ELF-1 (cell line): ENCODE results near the gene MAML2.
"Not testable (repeated sequence)": the region's sequence is repeated elsewhere in the genome, so short reads cannot be mapped to it uniquely, and the experiment has no call there.

ENCODE experiments used
- DNase-seq: peaks from one replicate; pipeline ENCODE4 v3.0.0-alpha.2; 2016; ENCODE audit warnings: low read depth, low spot score

MAML2 gene

DNA sequence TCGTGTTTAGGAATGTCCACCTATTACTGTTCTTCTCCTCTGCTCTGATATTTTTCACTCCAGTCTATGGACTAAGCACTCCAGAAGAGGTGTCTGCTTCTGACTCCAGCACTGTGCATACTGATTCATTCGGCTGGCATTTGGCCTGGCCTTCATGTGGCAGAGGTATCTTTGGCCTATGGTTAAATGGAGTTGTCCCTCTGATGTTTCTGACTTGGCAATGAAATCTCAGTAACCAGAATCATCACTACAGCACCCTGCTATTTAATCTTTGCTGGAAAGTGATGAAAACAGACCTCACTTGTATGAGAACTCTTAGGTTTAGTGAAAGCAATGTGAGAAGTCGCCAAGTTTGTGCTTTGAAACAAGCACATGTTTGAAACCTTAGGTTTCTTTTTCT, 155.2 kb downstream of the MAML2 start:
- no peak for DNase-seq

DNA sequence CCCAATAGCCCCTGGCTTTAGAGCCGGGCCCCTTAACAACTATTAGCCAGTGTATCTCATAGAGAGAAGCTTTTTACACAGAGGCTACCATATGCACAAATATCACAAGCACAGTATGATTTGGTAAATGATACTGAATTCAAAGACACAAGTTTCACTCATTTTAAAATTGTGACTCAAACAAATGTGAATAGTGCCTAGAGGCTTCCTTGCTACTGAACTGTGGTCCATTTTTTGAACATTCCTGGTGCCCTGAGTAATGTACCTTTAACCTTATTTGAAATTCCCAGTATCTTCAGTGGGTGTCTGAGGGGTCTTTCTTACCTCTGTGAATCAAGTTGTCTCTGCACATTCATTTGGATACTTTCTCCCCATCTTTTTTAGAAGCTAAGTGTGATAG, 156.2 kb downstream of the MAML2 start:
- no peak for DNase-seq

DNA sequence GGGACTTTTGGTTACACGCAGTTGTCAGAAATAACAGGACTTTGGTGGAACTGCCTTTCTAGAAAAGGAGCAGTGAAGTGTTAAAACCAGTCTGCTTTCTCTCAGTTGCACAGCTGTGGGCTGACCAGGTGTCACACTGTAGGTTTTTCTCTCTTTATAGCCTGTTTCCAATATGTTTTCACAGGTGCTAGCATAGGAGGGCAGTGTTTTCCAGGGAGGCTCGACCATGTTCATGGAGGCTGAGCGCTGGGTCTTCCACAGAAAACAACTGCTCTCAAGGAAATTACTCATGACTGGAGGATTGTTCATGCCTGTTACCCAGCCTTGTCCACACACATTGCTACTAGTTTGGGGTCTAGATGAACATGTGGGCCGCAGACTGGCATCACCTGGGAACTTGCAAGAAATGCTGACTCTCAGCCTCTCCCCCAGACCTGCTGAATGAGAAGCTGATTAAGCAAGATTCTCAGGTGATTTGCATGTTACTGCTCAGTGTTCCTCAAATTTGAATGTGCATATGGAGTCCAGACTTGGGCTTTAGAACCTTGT, 157.7 kb downstream of the MAML2 start:
- no peak for DNase-seq

GRCh38 chr11:96180937-96181336, 162.1 kb downstream of the MAML2 start:
- DNase-seq, result not testable (repeated sequence)

- DNase-seq, result no peak
Measured at GRCh38 chr11:96180341-96180740, 162.7 kb downstream of the MAML2 start.

- DNase-seq, result no peak
Measured at GRCh38 chr11:96179905-96180304, 163.1 kb downstream of the MAML2 start.

GRCh38 chr11:96178887-96179279, 164.1 kb downstream of the MAML2 start:
- no peak for DNase-seq

- no peak for DNase-seq
Measured at GRCh38 chr11:96178049-96178886, 164.7 kb downstream of the MAML2 start.

DNA sequence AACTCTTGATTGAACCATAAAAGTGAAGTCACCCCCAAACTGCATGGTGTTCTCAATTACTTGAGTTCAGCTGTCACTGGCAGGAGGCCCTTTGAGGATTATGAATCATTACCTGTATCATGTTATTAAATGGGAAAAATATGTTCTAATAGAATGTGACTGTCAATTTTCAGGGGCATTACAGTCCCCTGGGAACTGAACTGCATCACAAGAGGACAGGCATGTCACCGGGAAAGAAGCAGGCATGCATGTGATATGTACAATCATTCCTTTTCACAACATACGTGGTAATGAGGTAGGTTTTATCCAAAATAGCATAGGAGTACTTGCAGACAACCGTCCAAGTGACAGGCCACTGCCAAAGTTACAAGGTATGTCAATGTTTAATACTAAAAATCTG, 165.8 kb downstream of the MAML2 start:
- DNase-seq, result no peak

DNA sequence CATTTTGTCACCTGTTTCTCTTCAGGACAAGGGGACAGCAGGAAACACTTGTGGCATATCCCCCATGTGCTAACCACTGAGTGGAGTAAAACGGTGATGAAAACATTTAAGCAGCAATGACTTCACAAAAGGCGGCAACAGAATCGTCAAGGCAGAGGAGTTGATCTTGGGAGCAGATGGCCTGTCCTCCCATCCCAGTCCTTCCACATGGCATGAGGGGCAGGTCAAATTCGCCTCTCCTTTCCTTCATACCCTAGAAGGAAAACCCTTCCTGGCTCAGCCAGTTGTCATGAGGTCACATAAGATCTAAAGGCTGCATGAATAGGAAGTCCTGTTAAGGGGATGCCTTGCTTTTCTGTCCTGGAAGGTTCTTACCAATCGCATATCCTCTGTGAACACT, 169.1 kb downstream of the MAML2 start:
- DNase-seq, result no peak

GRCh38 chr11:96173422-96173821, 169.6 kb downstream of the MAML2 start:
- DNase-seq, result no peak

GRCh38 chr11:96172604-96173003, 170.4 kb downstream of the MAML2 start:
- DNase-seq, result no peak

- no peak for DNase-seq
Measured at GRCh38 chr11:96169250-96169649, 173.7 kb downstream of the MAML2 start.

DNA sequence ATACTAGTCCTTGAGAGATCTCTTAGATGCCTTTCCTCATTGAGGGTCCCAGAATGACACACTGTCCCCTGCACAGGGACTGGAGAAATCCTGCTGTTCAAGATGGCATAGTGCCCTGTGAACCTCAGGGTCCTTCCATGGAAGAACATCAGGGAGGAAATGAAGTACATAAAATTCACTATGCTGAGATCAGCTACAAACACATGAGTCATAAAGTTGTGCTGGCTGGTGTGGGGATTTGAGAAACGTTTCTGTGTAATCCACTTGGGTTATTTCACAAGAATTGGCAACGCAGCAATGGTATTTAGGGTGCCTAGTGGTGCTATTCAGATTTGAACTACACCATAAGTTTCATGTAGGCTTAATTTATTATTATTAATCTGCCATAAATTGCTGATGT, 174.4 kb downstream of the MAML2 start:
- DNase-seq, result no peak

- no peak for DNase-seq
Measured at GRCh38 chr11:96167787-96168186, 175.2 kb downstream of the MAML2 start.

DNA sequence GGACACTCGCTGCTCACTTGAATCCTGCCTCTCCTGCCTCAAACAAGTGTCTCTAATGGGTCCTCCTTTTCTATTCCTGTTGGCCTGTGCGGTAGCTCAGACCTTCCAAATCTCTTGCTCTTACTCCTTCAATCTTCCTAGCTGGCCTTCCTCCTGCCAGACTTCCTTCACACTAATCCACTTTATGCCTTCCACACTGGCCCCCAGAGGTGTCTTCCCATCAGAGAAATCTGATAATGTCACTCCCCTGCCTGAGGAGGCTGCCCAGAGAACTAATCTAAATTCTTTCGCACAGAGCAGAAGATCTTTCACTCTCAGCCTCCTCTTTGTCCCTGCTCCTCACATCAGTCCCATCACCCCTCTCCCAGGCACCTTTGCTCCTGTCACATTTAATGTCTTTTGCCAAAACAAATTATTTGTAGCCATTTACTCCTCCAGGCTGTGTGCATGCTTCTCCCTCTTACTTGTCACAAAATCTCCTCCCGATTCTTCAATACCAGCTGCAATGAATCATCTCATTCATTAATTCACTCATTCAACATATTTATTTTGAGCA, 175.7 kb downstream of the MAML2 start:
- DNase-seq, result peak; percentile 39

GRCh38 chr11:96162816-96163499, 180.0 kb downstream of the MAML2 start:
- no peak for DNase-seq

DNA sequence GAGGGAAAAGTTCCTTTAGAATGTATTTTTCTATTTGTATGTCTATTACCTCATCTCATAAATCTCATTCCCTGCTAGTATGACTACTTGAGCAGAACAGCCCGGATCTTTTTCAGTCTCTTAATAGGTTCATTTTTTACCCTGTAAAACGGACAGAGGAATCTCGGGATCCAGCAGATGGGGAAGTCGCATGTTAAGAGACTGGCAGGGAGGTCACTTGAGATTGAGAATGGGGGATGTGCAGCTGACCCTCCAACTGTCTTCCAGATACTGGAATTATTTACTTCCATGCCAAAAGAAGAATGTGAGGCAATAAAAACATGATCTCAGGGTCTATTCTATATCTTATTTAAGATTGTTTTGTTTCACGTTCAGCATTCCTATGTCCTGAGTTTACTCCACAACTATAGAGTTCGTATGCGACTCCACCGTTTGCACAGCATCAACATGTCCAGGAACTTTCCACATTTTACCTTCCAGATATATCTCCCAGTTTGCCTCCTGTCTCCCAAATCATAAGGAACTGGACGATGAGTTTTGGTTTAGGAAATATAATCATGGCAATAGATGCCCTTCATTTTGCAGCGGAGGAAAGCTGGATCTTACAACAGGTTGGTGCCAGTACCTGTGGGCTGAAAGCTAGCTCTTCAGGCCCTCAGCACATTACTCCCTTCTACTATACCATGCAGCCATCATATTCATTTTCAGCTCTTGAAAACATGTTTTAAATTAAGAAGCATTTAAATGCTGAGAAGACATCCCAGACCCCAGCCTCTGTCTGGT, 181.5 kb downstream of the MAML2 start:
- DNase-seq, result no peak

DNA sequence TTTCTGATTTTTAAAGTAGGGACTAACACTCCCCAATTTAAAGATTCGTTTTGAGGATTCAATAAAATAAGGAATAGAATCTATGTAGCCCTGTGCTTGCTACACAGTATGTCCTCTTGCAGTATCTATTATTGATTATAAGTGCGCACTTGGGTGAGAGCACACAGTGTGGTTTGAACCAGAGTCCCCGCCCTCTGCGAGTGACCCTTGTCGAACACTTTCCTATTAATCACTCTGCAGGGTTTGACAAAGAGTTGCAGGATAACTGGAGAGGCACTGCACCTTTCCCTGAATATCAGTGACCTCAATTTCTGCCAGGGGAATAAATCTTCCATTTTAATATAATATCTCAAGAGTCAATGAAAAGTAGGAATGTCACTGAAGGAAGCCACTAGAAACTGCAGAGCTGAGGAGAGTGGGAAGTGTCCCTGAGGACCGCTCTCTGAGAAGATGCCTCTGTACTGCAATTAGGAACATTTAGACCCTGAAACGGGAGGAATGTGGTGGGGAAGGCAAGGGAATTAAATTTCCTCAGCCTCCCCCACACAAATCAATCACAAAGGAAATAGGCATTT, 182.2 kb downstream of the MAML2 start:
- DNase-seq, result no peak

GRCh38 chr11:96159968-96160367, 183.0 kb downstream of the MAML2 start:
- DNase-seq, result no peak

DNA sequence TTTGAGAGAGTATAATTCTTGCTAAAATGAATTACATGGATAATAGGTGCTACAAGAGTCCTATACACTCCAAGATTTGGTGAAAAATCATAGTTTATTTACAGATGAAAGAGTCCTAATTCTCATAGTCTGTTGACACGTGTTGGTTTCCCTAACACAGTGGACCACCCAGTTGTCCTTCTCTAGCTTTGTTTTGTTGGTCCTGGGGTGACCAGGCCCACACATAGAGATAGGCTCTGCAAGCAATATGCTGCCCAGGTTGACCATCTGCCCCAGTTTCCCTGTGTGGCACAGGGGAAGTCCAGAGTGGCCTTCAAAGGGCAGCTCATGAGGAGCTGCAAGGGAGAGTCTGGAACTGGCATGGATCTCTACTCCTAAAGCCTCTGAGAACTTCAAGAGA, 184.9 kb downstream of the MAML2 start:
- DNase-seq, result no peak

DNA sequence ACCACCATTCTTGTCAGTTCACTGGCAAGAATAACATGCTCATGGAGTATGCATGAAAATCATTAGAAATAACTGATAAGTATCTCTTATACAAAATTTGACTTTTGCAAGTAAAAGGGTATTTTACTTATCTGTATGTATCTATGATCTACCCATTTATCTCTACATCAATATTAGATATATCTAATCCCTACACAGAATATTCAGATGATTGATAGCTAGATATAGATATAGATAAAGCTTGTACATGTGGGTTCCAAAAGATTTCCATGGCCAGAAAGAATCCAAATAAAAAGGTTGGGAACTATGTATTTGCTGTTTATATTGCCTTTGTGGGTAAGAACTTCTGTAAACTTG, 185.5 kb downstream of the MAML2 start:
- DNase-seq, result no peak
